ENCODE data around the gene COL15A1. TPM values are rescaled to one million over a fixed set of nuclear protein-coding genes. Genes with fewer than 3 reads are reported as not detected.

The COL15A1 gene
- total and polyA plus RNA-seq, 4 experiments from 2014 or later = not detected

DNA sequence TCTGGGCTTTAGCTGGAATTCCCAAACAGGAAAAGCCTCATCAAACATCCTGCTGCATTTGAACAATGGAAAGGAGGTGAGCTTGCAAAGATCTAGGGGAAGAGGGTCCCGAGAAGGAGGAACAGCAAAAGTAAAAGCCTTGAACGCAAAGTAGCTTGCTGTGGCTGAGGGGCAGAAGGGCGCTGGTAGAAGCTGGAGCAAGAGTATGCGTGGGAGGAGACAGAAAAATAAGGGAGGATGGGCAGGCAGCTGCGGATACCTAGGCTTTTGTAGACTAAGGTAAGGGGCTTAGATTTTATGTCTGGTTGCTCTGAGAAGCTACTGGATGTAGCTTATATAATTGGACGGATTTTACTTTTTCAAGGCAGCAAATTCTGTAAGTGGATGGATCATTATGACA is 139.3 kb downstream of the COL15A1 start:
- Histone ChIP-seq H3K27me3 (ENCODE audit: insufficient read depth, low read length) (no peaks in the 10 kb centered on the region), H3K4me1 (ENCODE audit: insufficient read depth, low read length) (peaks cover 12% of the 10 kb centered on the region), H3K4me3 (ENCODE audit: low read length in 2 of 2) (no peak overlapping the region), H3K9me3 (ENCODE audit: control insufficient read depth in 1 of 2, low read length in 2 of 2) (no peaks in the 10 kb centered on the region), H3K36me3 (ENCODE audit: insufficient read depth, low read length) (no peaks in the 10 kb centered on the region), H3K27ac (ENCODE audit: low read depth, low read length) (no peak overlapping the region)
- Mint-ChIP-seq H3K4me1 (peaks cover 11 to 28% (median 19%) of the 10 kb centered on the region in 4 donors), H3K4me3 (no peak overlapping the region), H3K27ac (no peak overlapping the region), H3K36me3 (no peaks in the 10 kb centered on the region), H3K9me3 (no peaks in the 10 kb centered on the region), H3K27me3 (no peaks in the 10 kb centered on the region)
- ChIA-PET CTCF (ENCODE audit: partially characterized antibody) (interaction anchor here (0.8 to 0.9 kb wide), 2 partner anchors 30 to 57 kb away, joined by 3 to 4 read pairs; no protein-coding TSS in a partner anchor), POLR2A (ENCODE audit: partially characterized antibody) (interaction anchor here (1.6 to 1.8 kb wide), 2 partner anchors 10 to 24 kb away, joined by 4 to 5 read pairs; no protein-coding TSS in a partner anchor)
- DNase-seq = no peak
- intact Hi-C loops (cut with micrococcal nuclease) = no loop called here

DNA sequence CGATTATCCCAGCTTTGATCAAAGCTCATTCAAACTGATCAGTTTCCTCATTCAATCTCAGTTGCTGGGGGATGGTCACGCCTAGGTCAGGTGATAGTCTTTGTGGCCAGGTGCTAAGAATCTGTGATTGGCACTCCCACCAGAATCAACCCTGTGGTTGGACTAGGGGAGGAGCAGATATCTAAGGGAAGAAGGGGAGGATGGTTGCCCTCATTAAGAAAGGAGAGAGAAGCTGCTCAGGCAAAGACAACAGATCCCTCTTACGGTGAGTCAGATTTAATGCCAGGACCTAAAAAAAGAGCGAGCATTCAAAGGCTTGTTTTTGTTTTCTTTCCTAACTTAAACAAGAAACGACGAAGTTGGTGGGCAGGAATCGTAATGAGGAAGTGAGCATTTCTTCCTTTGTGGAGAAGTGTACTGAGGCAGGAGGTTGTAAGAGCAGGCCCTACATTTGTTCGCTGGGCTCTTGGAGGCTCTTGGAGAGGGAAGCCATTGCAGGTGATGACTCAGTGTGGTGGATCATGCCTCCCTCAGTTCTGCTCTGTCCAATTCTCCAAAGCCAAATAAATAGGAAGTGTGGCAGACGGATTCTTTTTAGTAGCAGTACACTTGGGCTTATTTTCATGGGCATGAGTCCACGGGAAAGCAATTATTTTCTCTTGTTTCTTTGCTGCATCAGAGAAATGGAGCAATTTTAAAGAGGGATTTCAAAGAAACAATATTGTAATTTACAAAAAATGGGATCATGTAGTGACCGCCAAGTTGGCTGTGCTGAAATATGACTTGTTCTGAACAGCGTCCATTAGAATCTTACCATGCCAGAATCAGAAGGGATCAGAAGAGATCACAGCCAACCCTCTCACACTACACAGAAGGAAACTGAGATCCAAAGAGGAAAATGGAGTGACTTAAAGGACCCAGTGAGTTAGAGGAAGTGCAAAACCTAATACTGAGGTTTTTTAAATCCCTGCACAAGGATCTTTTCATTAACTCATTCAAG is 142.5 kb downstream of the COL15A1 start:
- ChIA-PET POLR2A (ENCODE audit: partially characterized antibody) (interaction anchor here (0.6 to 1.9 kb wide), 3 partner anchors 9 to 128 kb away, joined by 3 to 6 read pairs (median 5); no protein-coding TSS in a partner anchor), CTCF (ENCODE audit: partially characterized antibody) (no interaction called here)
- intact Hi-C loops (cut with micrococcal nuclease) = no loop called here
- Mint-ChIP-seq H3K27ac (peak overlapping the region in 1 of 7 donors; percentile 3), H3K4me1 (peaks cover 15 to 22% (median 18%) of the 10 kb centered on the region in 4 donors), H3K27me3 (no peaks in the 10 kb centered on the region), H3K36me3 (peaks cover 0 to 2% of the 10 kb centered on the region in 2 donors), H3K4me3 (peak overlapping the region in 3 of 8 donors; percentile 20 to 33 (median 26)), H3K9me3 (peaks cover 0 to 6% (median 4%) of the 10 kb centered on the region in 8 donors)
- Histone ChIP-seq H3K4me3 (ENCODE audit: low read length in 2 of 2) (no peak overlapping the region), H3K27me3 (ENCODE audit: insufficient read depth, low read length) (no peaks in the 10 kb centered on the region), H3K36me3 (ENCODE audit: insufficient read depth, low read length) (no peaks in the 10 kb centered on the region), H3K9me3 (ENCODE audit: control insufficient read depth in 1 of 2, low read length in 2 of 2) (no peaks in the 10 kb centered on the region), H3K27ac (ENCODE audit: low read depth, low read length) (no peak overlapping the region), H3K4me1 (ENCODE audit: insufficient read depth, low read length) (peaks cover 21% of the 10 kb centered on the region)
- DNase-seq = no peak

DNA sequence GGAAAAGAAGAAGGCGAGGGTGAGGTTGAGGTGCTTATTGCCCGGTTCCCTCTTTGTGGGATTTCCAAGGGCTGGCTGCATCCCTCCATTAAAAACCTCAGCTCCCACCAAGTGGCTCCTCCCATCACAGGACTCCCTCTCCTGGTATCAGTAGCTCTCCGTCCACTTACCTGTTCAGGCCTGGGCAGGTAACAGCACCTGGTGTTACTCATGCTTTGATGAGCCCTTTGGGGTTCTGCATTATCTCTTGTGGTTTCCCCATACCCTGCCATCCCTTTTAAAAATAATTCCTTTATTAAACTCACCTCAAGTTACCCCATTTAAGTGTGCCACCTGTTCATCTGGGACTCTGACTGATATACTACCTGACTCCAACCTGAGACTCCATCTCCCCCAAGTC is 143.8 kb downstream of the COL15A1 start:
- Mint-ChIP-seq H3K4me3 (peak overlapping the region in 1 of 8 donors; percentile 8), H3K27ac (no peak overlapping the region), H3K27me3 (no peaks in the 10 kb centered on the region), H3K36me3 (peaks cover 0 to 2% of the 10 kb centered on the region in 2 donors), H3K9me3 (peaks cover 0 to 6% (median 4%) of the 10 kb centered on the region in 8 donors), H3K4me1 (peaks cover 24 to 32% (median 27%) of the 10 kb centered on the region in 4 donors)
- POLR2A ChIA-PET (ENCODE audit: partially characterized antibody) = no interaction called here
- H3K4me3 ChIP-seq (ENCODE audit: low read length in 2 of 2) = no peak overlapping the region
- H3K9me3 ChIP-seq (ENCODE audit: control insufficient read depth in 1 of 2, low read length in 2 of 2) = no peaks in the 10 kb centered on the region
- no peak for DNase-seq
- intact Hi-C loops (cut with micrococcal nuclease) = no loop called here
- H3K27me3 ChIP-seq (ENCODE audit: insufficient read depth, low read length) = no peaks in the 10 kb centered on the region
- H3K36me3 ChIP-seq (ENCODE audit: insufficient read depth, low read length) = no peaks in the 10 kb centered on the region
- peaks cover 30% of the 10 kb centered on the region for H3K4me1 ChIP-seq (ENCODE audit: insufficient read depth, low read length)
- H3K27ac ChIP-seq (ENCODE audit: low read depth, low read length) = no peak overlapping the region
- CTCF ChIA-PET (ENCODE audit: partially characterized antibody) = no interaction called here

DNA sequence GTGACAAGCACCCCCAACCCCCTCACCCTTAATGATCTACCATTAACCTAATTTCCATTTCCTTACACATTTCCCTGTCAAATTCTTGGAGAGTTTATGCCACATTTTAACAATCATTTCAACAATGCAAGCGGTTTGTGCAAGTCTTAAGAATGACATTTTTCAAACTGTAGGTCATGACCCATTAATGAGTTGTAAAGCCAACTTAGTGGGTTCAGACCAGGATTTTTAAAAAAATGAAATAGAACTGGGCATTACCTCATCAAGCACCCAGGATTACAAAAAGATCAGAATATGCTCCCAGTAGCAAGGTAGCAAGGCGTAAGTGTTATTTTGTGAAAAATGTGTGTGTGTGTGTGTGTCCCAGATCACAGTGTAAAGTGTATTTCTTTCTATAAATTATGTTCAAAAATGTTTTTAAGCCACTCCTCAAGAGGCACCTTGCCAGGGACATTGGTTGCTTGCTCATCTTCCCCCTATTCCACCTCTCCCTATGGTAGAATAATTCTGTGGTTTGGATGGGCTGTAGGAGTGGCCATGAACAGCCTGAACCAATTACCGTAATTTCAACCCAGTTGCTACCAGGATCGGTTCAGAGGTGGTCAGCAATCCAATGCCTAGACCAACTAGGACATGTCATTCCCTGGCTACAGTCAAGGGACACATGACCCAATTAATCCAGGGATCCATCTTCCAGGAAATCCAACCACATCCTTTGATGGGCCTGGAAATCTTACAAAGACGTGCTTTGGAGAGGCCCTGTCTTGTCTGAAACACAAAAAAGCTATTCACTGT is 146.8 kb downstream of the COL15A1 start:
- peaks cover 0 to 2% of the 10 kb centered on the region in 2 donors for H3K36me3 Mint-ChIP-seq
- DNase-seq = no peak
- H3K4me3 Mint-ChIP-seq = peak overlapping the region in 1 of 8 donors; percentile 43
- intact Hi-C loops (cut with micrococcal nuclease) = no loop called here
- POLR2A ChIA-PET (ENCODE audit: partially characterized antibody) = interaction anchor here (1.0 to 5.5 kb wide), 2 partner anchors 13 to 43 kb away, joined by 3 to 31 read pairs; partner anchors contain the start of gene TGFBR1
- Histone ChIP-seq H3K27me3 (ENCODE audit: insufficient read depth, low read length) (no peaks in the 10 kb centered on the region), H3K4me1 (ENCODE audit: insufficient read depth, low read length) (peaks cover 45% of the 10 kb centered on the region), H3K4me3 (ENCODE audit: low read length in 2 of 2) (no peak overlapping the region), H3K27ac (ENCODE audit: low read depth, low read length) (no peak overlapping the region), H3K36me3 (ENCODE audit: insufficient read depth, low read length) (no peaks in the 10 kb centered on the region), H3K9me3 (ENCODE audit: control insufficient read depth in 1 of 2, low read length in 2 of 2) (no peaks in the 10 kb centered on the region)
- no peak overlapping the region for H3K27ac Mint-ChIP-seq
- no peaks in the 10 kb centered on the region for H3K27me3 Mint-ChIP-seq
- H3K9me3 Mint-ChIP-seq = peaks cover 0 to 6% (median 4%) of the 10 kb centered on the region in 8 donors
- peaks cover 33 to 47% (median 40%) of the 10 kb centered on the region in 4 donors for H3K4me1 Mint-ChIP-seq
- CTCF ChIA-PET (ENCODE audit: partially characterized antibody) = no interaction called here

DNA sequence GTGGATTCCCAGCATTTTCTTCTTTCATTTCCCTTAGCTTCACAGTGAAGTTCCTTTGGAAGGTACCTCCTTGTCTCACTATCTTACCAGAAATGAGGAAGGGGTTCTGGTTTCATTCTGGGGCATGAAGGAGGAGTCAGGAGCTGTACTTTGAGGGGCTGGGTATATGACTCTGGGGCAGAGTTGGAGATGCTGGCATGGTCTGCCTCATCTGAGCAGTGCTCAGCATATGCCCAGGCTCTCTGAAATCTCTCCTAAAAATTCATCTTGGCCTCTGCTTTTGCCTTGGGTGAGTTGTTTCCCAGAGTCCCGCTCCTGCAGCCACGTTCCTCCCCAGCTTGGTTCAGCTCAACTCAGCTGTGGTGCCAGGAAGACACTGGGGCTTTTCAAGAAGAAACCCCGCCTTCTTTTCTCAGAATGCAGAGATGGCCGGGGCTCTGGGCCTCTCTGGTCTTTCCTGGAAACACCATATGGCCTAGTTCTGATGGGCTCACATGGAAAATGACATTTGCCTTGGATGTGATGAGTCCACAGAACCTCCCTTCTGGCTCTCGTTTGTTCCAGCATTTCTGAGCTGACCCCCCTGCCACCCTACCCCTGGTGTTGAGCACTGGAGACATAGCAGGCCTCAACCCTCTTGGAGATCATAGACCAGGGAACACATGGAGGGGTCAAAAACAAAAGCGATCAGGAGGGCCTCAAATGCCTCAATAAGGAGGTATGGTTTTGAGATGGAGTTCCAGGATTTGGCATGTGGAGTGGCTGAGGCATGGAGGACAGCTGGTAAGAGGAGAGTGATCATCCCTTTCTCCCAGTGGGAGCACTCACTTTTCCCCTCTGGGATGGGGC is 149.2 kb downstream of the COL15A1 start:
- peaks cover 26 to 57% (median 38%) of the 10 kb centered on the region in 4 donors for H3K4me1 Mint-ChIP-seq
- peaks cover 0 to 2% of the 10 kb centered on the region in 2 donors for H3K36me3 Mint-ChIP-seq
- Histone ChIP-seq H3K4me3 (ENCODE audit: low read length in 2 of 2) (no peak overlapping the region), H3K36me3 (ENCODE audit: insufficient read depth, low read length) (no peaks in the 10 kb centered on the region), H3K9me3 (ENCODE audit: control insufficient read depth in 1 of 2, low read length in 2 of 2) (no peaks in the 10 kb centered on the region), H3K27me3 (ENCODE audit: insufficient read depth, low read length) (no peaks in the 10 kb centered on the region), H3K27ac (ENCODE audit: low read depth, low read length) (no peak overlapping the region), H3K4me1 (ENCODE audit: insufficient read depth, low read length) (peaks cover 35% of the 10 kb centered on the region)
- POLR2A ChIA-PET (ENCODE audit: partially characterized antibody) = interaction anchor here (1.0 to 5.5 kb wide), 6 partner anchors 10 to 79 kb away, joined by 3 to 31 read pairs (median 4); partner anchors contain the start of gene TGFBR1
- DNase-seq = peak in 1 of 5 donors; percentile 21
- peak overlapping the region; percentile 1 to 84 (median 60) for H3K27ac Mint-ChIP-seq
- peaks cover 0 to 6% (median 4%) of the 10 kb centered on the region in 8 donors for H3K9me3 Mint-ChIP-seq
- H3K4me3 Mint-ChIP-seq = peak overlapping the region; percentile 63 to 86 (median 78)
- intact Hi-C loops (cut with micrococcal nuclease) = no loop called here
- CTCF ChIA-PET (ENCODE audit: partially characterized antibody) = interaction anchor here (1.2 to 1.8 kb wide), 6 partner anchors 9 to 79 kb away, joined by 3 to 6 read pairs (median 4); no protein-coding TSS in a partner anchor
- H3K27me3 Mint-ChIP-seq = no peaks in the 10 kb centered on the region

DNA sequence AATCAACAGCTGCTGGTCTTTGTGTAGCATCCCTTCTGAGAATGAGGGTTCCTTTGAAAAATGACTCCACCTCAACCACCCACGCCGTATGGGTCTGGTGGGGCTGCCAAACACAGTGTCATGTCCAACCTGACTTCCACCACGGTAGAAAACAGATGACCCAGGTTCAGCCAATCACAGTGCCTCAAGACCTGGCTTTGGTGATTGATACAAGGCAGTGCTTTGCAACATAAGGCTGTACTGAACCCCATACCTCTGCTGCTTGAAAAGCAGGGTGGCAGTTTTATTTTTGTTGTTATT is 149.7 kb downstream of the COL15A1 start:
- no peaks in the 10 kb centered on the region for H3K27me3 ChIP-seq (ENCODE audit: insufficient read depth, low read length)
- H3K4me3 ChIP-seq (ENCODE audit: low read length in 2 of 2) = no peak overlapping the region
- Mint-ChIP-seq H3K27ac (no peak overlapping the region), H3K4me1 (peaks cover 26 to 62% (median 36%) of the 10 kb centered on the region in 4 donors), H3K27me3 (no peaks in the 10 kb centered on the region), H3K9me3 (peaks cover 0 to 6% (median 4%) of the 10 kb centered on the region in 8 donors), H3K36me3 (peaks cover 0 to 2% of the 10 kb centered on the region in 2 donors), H3K4me3 (no peak overlapping the region)
- POLR2A ChIA-PET (ENCODE audit: partially characterized antibody) = interaction anchor here (1.0 to 5.5 kb wide), 4 partner anchors 10 to 80 kb away, joined by 3 to 31 read pairs (median 6); partner anchors contain the start of gene TGFBR1
- CTCF ChIA-PET (ENCODE audit: partially characterized antibody) = interaction anchor here (1.4 to 1.8 kb wide), 3 partner anchors 8 to 80 kb away, joined by 5 to 6 read pairs (median 6); no protein-coding TSS in a partner anchor
- no peaks in the 10 kb centered on the region for H3K36me3 ChIP-seq (ENCODE audit: insufficient read depth, low read length)
- no peak for DNase-seq
- intact Hi-C loops (cut with micrococcal nuclease) = no loop called here
- H3K9me3 ChIP-seq (ENCODE audit: control insufficient read depth in 1 of 2, low read length in 2 of 2) = no peaks in the 10 kb centered on the region
- no peak overlapping the region for H3K27ac ChIP-seq (ENCODE audit: low read depth, low read length)
- H3K4me1 ChIP-seq (ENCODE audit: insufficient read depth, low read length) = peaks cover 35% of the 10 kb centered on the region

All from CD4-positive, alpha-beta memory T cell (primary cell).